Panc1 (cell line): ENCODE measurements around the gene CFAP20DC. TPM values are rescaled to one million over a fixed set of nuclear protein-coding genes. Genes with fewer than 3 reads are reported as not detected.

ENCODE experiments used
- ATAC-seq: fragments of 200-7000 bp; cut with Tn5 transposase; 2 replicates; pipeline ENCODE4 v1.9.1; 2020; ENCODE audit warnings: mild to moderate bottlenecking, moderate library complexity
- BruUV-seq: library from RNA; stranded (reverse); fragments of 400-500 nt; replicated peaks from 2 replicates; lab custom pipeline; 2021; lab: Mats Ljungman, UMichigan
- CTCF ChIA-PET: fragments of 300-600 bp; sonication (Branson Sonifier 250); formaldehyde crosslinking; loops from one replicate; lab custom pipeline; 2022; ENCODE audit warnings: antibody characterized with exemption; lab: Charles Lee
- POLR2A ChIA-PET: fragments of 300-600 bp; sonication (Branson Sonifier 250); formaldehyde crosslinking; loops from one replicate; lab custom pipeline; 2022; ENCODE audit warnings: antibody characterized with exemption; lab: Charles Lee
- DNase-seq: peaks from one replicate; pipeline ENCODE4 v3.0.0-alpha.2; 2010; ENCODE audit warnings: low read depth, low spot score
- H3K27ac ChIP-seq: 2 replicates; pipeline ENCODE4 v1.5.1; 2011; ENCODE audit warnings: mild to moderate bottlenecking, low read length, inconsistent platforms
- H3K27me3 ChIP-seq: fragments of 200-500 bp; sonication (Bioruptor generic); 2 replicates; pipeline ENCODE4 v1.6.0; 2014; ENCODE audit warnings: low read length, inconsistent platforms; ENCODE audit not compliant: control insufficient read depth, insufficient read depth
- H3K36me3 ChIP-seq: fragments of 200-500 bp; sonication (Bioruptor generic); 2 replicates; pipeline ENCODE4 v1.5.1; 2014; ENCODE audit warnings: inconsistent platforms, mild to moderate bottlenecking, low read length, moderate library complexity; ENCODE audit not compliant: control insufficient read depth, insufficient read depth
- H3K4me1 ChIP-seq: 2 replicates; pipeline ENCODE4 v1.5.1; 2011; ENCODE audit warnings: inconsistent platforms, mild to moderate bottlenecking, low read length, moderate library complexity; ENCODE audit not compliant: control insufficient read depth, insufficient read depth
- H3K4me3 ChIP-seq, 2 experiments: 2 replicates each; pipeline ENCODE4 v1.5.1; 2011 to 2012; ENCODE audit warnings: low read depth in 2 of 2, low read length in 2 of 2, mild to moderate bottlenecking in 2 of 2, inconsistent platforms in 1 of 2, moderate library complexity in 1 of 2
- H3K9me3 ChIP-seq: fragments of 200-500 bp; sonication (Bioruptor generic); 2 replicates; pipeline ENCODE4 v1.5.1; 2014; ENCODE audit warnings: low read depth, mild to moderate bottlenecking, inconsistent platforms, low read length, moderate library complexity; ENCODE audit not compliant: control insufficient read depth, insufficient read depth
- CTCF ChIP-seq: fragments of 450-650 bp; IDR thresholded peaks from 2 replicates; pipeline ENCODE4 v1.5.1; 2017; ENCODE audit warnings: mild to moderate bottlenecking
- POLR2AphosphoS5 ChIP-seq: IDR thresholded peaks from 2 replicates; pipeline ENCODE4 v1.6.1; 2012; ENCODE audit warnings: mild to moderate bottlenecking, low read depth, low read length, moderate library complexity
- REST ChIP-seq, 2 experiments: IDR thresholded peaks; 2 replicates each; pipeline ENCODE4 v1.6.1; 2011 to 2012; ENCODE audit warnings: low read depth in 2 of 2, control low read depth in 1 of 2, low read length in 1 of 2, mild to moderate bottlenecking in 1 of 2, moderate library complexity in 1 of 2; ENCODE audit not compliant: insufficient read depth in 1 of 2
- SIN3A ChIP-seq: IDR thresholded peaks from 2 replicates; pipeline ENCODE4 v1.6.1; 2012; ENCODE audit warnings: low read depth, mild to moderate bottlenecking, low read length, moderate library complexity, borderline replicate concordance; ENCODE audit not compliant: insufficient read depth
- TCF7L2 ChIP-seq: IDR thresholded peaks from 2 replicates; pipeline ENCODE4 v1.6.1; 2011; ENCODE audit warnings: mild to moderate bottlenecking, low read depth, low read length, inconsistent platforms
- in situ Hi-C: cut with HindIII; loops from 2 replicates; pipeline ENCODE4 v1.10.0; 2016; ENCODE audit warnings: low sequenced_read_pairs, low pct_unique_long_range_greater_than_20kb
- intact Hi-C: fragments of 100-400 bp; cut with micrococcal nuclease; formaldehyde crosslinking; loops from one replicate; pipeline ENCODE4 v1.10.0; 2022; ENCODE audit not compliant: unreplicated experiment
- total RNA-seq: library from RNA; stranded (reverse); gene quantifications from one replicate; pipeline ENCODE4 v1.2.1, GENCODE V29; 2021; ENCODE audit not compliant: unreplicated experiment

Gene CFAP20DC
- total RNA-seq, 1 experiment from 2014 or later, result 4.0 TPM

- Histone ChIP-seq H3K4me3 (no peak overlapping the region), H3K4me1 (no peaks in the 10 kb centered on the region), H3K9me3 (no peaks in the 10 kb centered on the region), H3K27me3 (no peaks in the 10 kb centered on the region), H3K27ac (no peak overlapping the region), H3K36me3 (no peaks in the 10 kb centered on the region)
- POLR2A ChIA-PET, result no interaction called here
- TF ChIP-seq TCF7L2 (no peak), REST (IDR thresholded peaks at IDR 0.05; ENCODE audit: insufficient read depth in 1 of 2, low read depth in 2 of 2, low read length in 1 of 2) (no peak), POLR2AphosphoS5 (no peak), SIN3A (no peak), CTCF (no peak)
- intact Hi-C loops, result no loop called here
- ATAC-seq (no peak), DNase-seq (no peak)
- in situ Hi-C loops, result no loop called here
- no TSS peak for BruUV-seq
- CTCF ChIA-PET, result no interaction called here
Measured at GRCh38 chr3:59006634-59007517, 42.9 kb downstream of the CFAP20DC start.

- H3K36me3 ChIP-seq, result no peaks in the 10 kb centered on the region
- H3K27me3 ChIP-seq, result no peaks in the 10 kb centered on the region
- BruUV-seq, result no TSS peak
- no peak for TF ChIP-seq TCF7L2
- in situ Hi-C loops (no loop called here), intact Hi-C loops (no loop called here)
- no peak for DNase-seq
- H3K27ac ChIP-seq, result no peak overlapping the region
- H3K4me3 ChIP-seq, result no peak overlapping the region
- H3K9me3 ChIP-seq, result no peaks in the 10 kb centered on the region
- POLR2A ChIA-PET, result no interaction called here
- no peaks in the 10 kb centered on the region for H3K4me1 ChIP-seq
- CTCF ChIA-PET, result no interaction called here
- ATAC-seq, result no peak
Measured at GRCh38 chr3:59001675-59002074, 48.1 kb downstream of the CFAP20DC start.

GRCh38 chr3:58999774-59000160, 50.1 kb downstream of the CFAP20DC start:
- BruUV-seq, result no TSS peak
- ATAC-seq, result no peak
- Histone ChIP-seq H3K27ac (no peak overlapping the region), H3K27me3 (no peaks in the 10 kb centered on the region), H3K4me1 (no peaks in the 10 kb centered on the region), H3K9me3 (no peaks in the 10 kb centered on the region), H3K36me3 (no peaks in the 10 kb centered on the region), H3K4me3 (no peak overlapping the region)
- in situ Hi-C loops, result no loop called here
- no peak for DNase-seq
- POLR2A ChIA-PET, result no interaction called here
- intact Hi-C loops, result no loop called here
- TF ChIP-seq SIN3A (no peak), REST (IDR thresholded peaks at IDR 0.05; ENCODE audit: insufficient read depth in 1 of 2, low read depth in 2 of 2, low read length in 1 of 2) (no peak), TCF7L2 (no peak), CTCF (no peak)
- CTCF ChIA-PET, result no interaction called here
